Activated naive CD4-positive, alpha-beta T cell treated with anti-CD3 and anti-CD28 coated beads, Interleukin-2, amount 10 ng/mL, durations not matched to agents 7 days and 5 days (primary cell): ENCODE data around the gene MRTO4.
A peak's percentile ranks its signal among the peaks of the same experiment; 100 is the strongest.
"Not testable (repeated sequence)": the region's sequence is repeated elsewhere in the genome, so short reads cannot be mapped to it uniquely, and the experiment has no call there.

ENCODE experiments used
- CTCF ChIA-PET: fragments of 350-600 bp; sonication (Branson Sonifier 250); formaldehyde crosslinking; loops from one replicate; lab custom pipeline; 2021; ENCODE audit warnings: antibody characterized with exemption; lab: Charles Lee
- DNase-seq: peaks from one replicate; pipeline ENCODE4 v3.0.0-alpha.2; 2020
- H3K27ac Mint-ChIP-seq: one replicate; pipeline ENCODE4 v1.8.0; 2021; ENCODE audit warnings: mild to moderate bottlenecking, moderate library complexity, mixed read lengths
- H3K27me3 Mint-ChIP-seq: one replicate; pipeline ENCODE4 v1.8.0; 2021; ENCODE audit warnings: mild to moderate bottlenecking, mixed read lengths
- H3K36me3 Mint-ChIP-seq: one replicate; pipeline ENCODE4 v1.8.0; 2021; ENCODE audit warnings: mixed read lengths
- H3K4me1 Mint-ChIP-seq: one replicate; pipeline ENCODE4 v1.8.0; 2021; ENCODE audit warnings: mixed read lengths
- H3K4me3 Mint-ChIP-seq: one replicate; pipeline ENCODE4 v1.8.0; 2021; ENCODE audit warnings: mild to moderate bottlenecking, moderate library complexity, mixed read lengths
- H3K9me3 Mint-ChIP-seq: one replicate; pipeline ENCODE4 v1.8.0; 2021; ENCODE audit warnings: mixed read lengths

MRTO4 gene

GRCh38 chr1:19240673-19241538 lies 10.7 kb upstream of the MRTO4 start:
- no peak overlapping the region for H3K27ac Mint-ChIP-seq
- no peaks in the 10 kb centered on the region for H3K27me3 Mint-ChIP-seq
- no peak overlapping the region for H3K4me3 Mint-ChIP-seq
- CTCF ChIA-PET, result interaction anchor here (0.7 to 2.1 kb wide), 20 partner anchors 8 to 357 kb away, joined by 3 to 17 read pairs (median 4); partner anchors contain the start of genes MRTO4 and UBR4
- peak; percentile 80 for DNase-seq
- H3K4me1 Mint-ChIP-seq, result no peaks in the 10 kb centered on the region
- no peaks in the 10 kb centered on the region for H3K9me3 Mint-ChIP-seq
- peaks cover 55% of the 10 kb centered on the region for H3K36me3 Mint-ChIP-seq

GRCh38 chr1:19250629-19251304 lies 838 bp upstream of the MRTO4 start:
- no peaks in the 10 kb centered on the region for H3K27me3 Mint-ChIP-seq
- peak; percentile 28 for DNase-seq
- peaks cover 41% of the 10 kb centered on the region for H3K4me1 Mint-ChIP-seq
- H3K4me3 Mint-ChIP-seq, result peak overlapping the region; percentile 89
- CTCF ChIA-PET, result interaction anchor here (0.9 to 1.7 kb wide), 2 partner anchors 9 to 403 kb away, joined by 4 read pairs; no protein-coding TSS in a partner anchor
- H3K27ac Mint-ChIP-seq, result peak overlapping the region; percentile 88
- peaks cover 4% of the 10 kb centered on the region for H3K36me3 Mint-ChIP-seq
- no peaks in the 10 kb centered on the region for H3K9me3 Mint-ChIP-seq

GRCh38 chr1:19254416-19254815 lies 2.8 kb downstream of the MRTO4 start:
- Mint-ChIP-seq H3K4me1 (peaks cover 38% of the 10 kb centered on the region), H3K36me3 (peaks cover 16% of the 10 kb centered on the region), H3K9me3 (no peaks in the 10 kb centered on the region), H3K4me3 (no peak overlapping the region), H3K27me3 (no peaks in the 10 kb centered on the region), H3K27ac (no peak overlapping the region)
- CTCF ChIA-PET, result interaction anchor here (0.8 to 3.0 kb wide), 2 partner anchors 397 to 407 kb away, joined by 3 to 10 read pairs; no protein-coding TSS in a partner anchor
- DNase-seq, result no peak

GRCh38 chr1:19255288-19255687 lies 3.7 kb downstream of the MRTO4 start:
- Mint-ChIP-seq H3K27me3 (no peaks in the 10 kb centered on the region), H3K4me3 (no peak overlapping the region), H3K36me3 (peaks cover 19% of the 10 kb centered on the region), H3K9me3 (no peaks in the 10 kb centered on the region), H3K27ac (no peak overlapping the region), H3K4me1 (peaks cover 33% of the 10 kb centered on the region)
- DNase-seq, result no peak
- CTCF ChIA-PET, result interaction anchor here (3.0 kb wide), 1 partner anchor 406 kb away, joined by 10 read pairs; no protein-coding TSS in a partner anchor

- CTCF ChIA-PET, result interaction anchor here (0.6 to 3.0 kb wide), 5 partner anchors 230 to 459 kb away, joined by 3 to 10 read pairs (median 3); no protein-coding TSS in a partner anchor
- H3K4me1 Mint-ChIP-seq, result peaks cover 24% of the 10 kb centered on the region
Measured at GRCh38 chr1:19256301-19256700, 4.7 kb downstream of the MRTO4 start.

GRCh38 chr1:19257178-19257914 lies 5.7 kb downstream of the MRTO4 start:
- DNase-seq, result no peak
- Mint-ChIP-seq H3K4me3 (no peak overlapping the region), H3K4me1 (peaks cover 21% of the 10 kb centered on the region)

More at GRCh38 chr1:19256301-19256700, 4.7 kb downstream of the MRTO4 start:
- not testable (repeated sequence) for H3K27me3 Mint-ChIP-seq, H3K27ac Mint-ChIP-seq, H3K9me3 Mint-ChIP-seq, H3K4me3 Mint-ChIP-seq, DNase-seq
- H3K36me3 Mint-ChIP-seq, result peaks cover 18% of the 10 kb centered on the region

GRCh38 chr1:19258353-19258752 lies 6.7 kb downstream of the MRTO4 start:
- H3K4me3 Mint-ChIP-seq, result no peak overlapping the region
- CTCF ChIA-PET, result interaction anchor here (1.0 kb wide), 1 partner anchor 17 kb away, joined by 4 read pairs; no protein-coding TSS in a partner anchor
- H3K9me3 Mint-ChIP-seq, result no peaks in the 10 kb centered on the region
- DNase-seq, result no peak
- no peaks in the 10 kb centered on the region for H3K27me3 Mint-ChIP-seq
- no peak overlapping the region for H3K27ac Mint-ChIP-seq
- peaks cover 14% of the 10 kb centered on the region for H3K4me1 Mint-ChIP-seq
- H3K36me3 Mint-ChIP-seq, result peaks cover 17% of the 10 kb centered on the region

More at GRCh38 chr1:19257178-19257914, 5.7 kb downstream of the MRTO4 start:
- CTCF ChIA-PET, result interaction anchor here (0.8 to 3.0 kb wide), 4 partner anchors 16 to 404 kb away, joined by 3 to 10 read pairs (median 4); no protein-coding TSS in a partner anchor
- Mint-ChIP-seq H3K27ac (no peak overlapping the region), H3K9me3 (no peaks in the 10 kb centered on the region), H3K36me3 (peaks cover 17% of the 10 kb centered on the region), H3K27me3 (no peaks in the 10 kb centered on the region)

GRCh38 chr1:19260211-19261138 lies 8.9 kb downstream of the MRTO4 start:
- no peaks in the 10 kb centered on the region for H3K27me3 Mint-ChIP-seq
- peaks cover 16% of the 10 kb centered on the region for H3K36me3 Mint-ChIP-seq
- no peak for DNase-seq
- H3K27ac Mint-ChIP-seq, result peak overlapping the region; percentile 14
- CTCF ChIA-PET, result no interaction called here
- no peaks in the 10 kb centered on the region for H3K4me1 Mint-ChIP-seq
- no peak overlapping the region for H3K4me3 Mint-ChIP-seq
- H3K9me3 Mint-ChIP-seq, result no peaks in the 10 kb centered on the region

GRCh38 chr1:19262047-19262446 lies 10.4 kb downstream of the MRTO4 start:
- Mint-ChIP-seq H3K27ac (no peak overlapping the region), H3K9me3 (no peaks in the 10 kb centered on the region), H3K4me1 (no peaks in the 10 kb centered on the region), H3K4me3 (no peak overlapping the region), H3K36me3 (peaks cover 10% of the 10 kb centered on the region), H3K27me3 (no peaks in the 10 kb centered on the region)
- no peak for DNase-seq
- CTCF ChIA-PET, result no interaction called here

- H3K9me3 Mint-ChIP-seq, result no peaks in the 10 kb centered on the region
- H3K27me3 Mint-ChIP-seq, result no peaks in the 10 kb centered on the region
- H3K4me3 Mint-ChIP-seq, result no peak overlapping the region
- H3K27ac Mint-ChIP-seq, result no peak overlapping the region
- H3K36me3 Mint-ChIP-seq, result peaks cover 7% of the 10 kb centered on the region
- CTCF ChIA-PET, result no interaction called here
- DNase-seq, result no peak
- H3K4me1 Mint-ChIP-seq, result no peaks in the 10 kb centered on the region
Measured at GRCh38 chr1:19262744-19263143, 11.1 kb downstream of the MRTO4 start.

GRCh38 chr1:19268445-19268844 lies 16.8 kb downstream of the MRTO4 start:
- Mint-ChIP-seq H3K27me3 (peaks cover 31% of the 10 kb centered on the region), H3K27ac (no peak overlapping the region), H3K36me3 (no peaks in the 10 kb centered on the region), H3K9me3 (no peaks in the 10 kb centered on the region), H3K4me1 (peaks cover 2% of the 10 kb centered on the region), H3K4me3 (no peak overlapping the region)
- CTCF ChIA-PET, result no interaction called here
- DNase-seq, result no peak

GRCh38 chr1:19269427-19270342 lies 18.1 kb downstream of the MRTO4 start:
- DNase-seq, H3K9me3 Mint-ChIP-seq, H3K36me3 Mint-ChIP-seq, CTCF ChIA-PET, H3K4me3 Mint-ChIP-seq, H3K27ac Mint-ChIP-seq, H3K4me1 Mint-ChIP-seq: not testable (repeated sequence)
- H3K27me3 Mint-ChIP-seq, result peaks cover 41% of the 10 kb centered on the region
